ENCODE data around the gene TENT5C.
A peak's percentile ranks its signal among the peaks of the same experiment; 100 is the strongest.

Gene TENT5C

DNA sequence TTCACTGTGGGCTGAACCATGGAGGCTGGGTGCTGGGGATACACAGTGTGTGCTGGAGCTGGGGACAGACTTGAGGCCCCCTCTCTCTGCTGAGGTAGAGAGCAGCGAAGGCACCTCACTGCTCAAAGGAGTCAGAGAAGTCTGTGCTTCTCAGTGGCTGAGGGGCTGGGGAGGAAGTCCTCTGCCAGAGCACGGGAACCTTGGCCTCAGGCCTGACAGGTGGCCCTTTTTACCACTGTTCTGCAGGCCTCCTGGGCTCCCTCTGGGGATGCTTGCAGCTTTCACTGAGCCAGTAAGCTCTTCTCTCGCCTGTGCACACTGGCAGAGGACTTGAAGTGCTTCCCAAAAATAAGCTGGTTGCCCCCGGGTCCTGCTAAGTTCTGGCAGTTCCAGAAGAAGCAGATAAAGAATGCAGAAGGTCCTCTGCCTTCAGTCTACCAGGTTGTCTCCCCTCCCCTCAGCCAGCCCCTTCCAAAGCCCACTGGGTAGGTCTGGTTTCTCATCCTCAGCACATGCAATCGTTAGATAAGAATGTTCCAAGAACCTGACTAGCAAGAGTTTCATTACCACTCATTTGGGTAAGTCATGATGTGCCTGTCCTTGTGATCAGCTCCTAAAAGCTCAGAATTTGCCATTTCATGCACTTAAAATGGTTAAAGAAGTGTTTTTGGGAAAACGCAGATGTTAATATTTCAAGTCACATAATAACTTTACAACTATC is 53.9 kb downstream of the TENT5C start:
- no peak for DNase-seq

DNA sequence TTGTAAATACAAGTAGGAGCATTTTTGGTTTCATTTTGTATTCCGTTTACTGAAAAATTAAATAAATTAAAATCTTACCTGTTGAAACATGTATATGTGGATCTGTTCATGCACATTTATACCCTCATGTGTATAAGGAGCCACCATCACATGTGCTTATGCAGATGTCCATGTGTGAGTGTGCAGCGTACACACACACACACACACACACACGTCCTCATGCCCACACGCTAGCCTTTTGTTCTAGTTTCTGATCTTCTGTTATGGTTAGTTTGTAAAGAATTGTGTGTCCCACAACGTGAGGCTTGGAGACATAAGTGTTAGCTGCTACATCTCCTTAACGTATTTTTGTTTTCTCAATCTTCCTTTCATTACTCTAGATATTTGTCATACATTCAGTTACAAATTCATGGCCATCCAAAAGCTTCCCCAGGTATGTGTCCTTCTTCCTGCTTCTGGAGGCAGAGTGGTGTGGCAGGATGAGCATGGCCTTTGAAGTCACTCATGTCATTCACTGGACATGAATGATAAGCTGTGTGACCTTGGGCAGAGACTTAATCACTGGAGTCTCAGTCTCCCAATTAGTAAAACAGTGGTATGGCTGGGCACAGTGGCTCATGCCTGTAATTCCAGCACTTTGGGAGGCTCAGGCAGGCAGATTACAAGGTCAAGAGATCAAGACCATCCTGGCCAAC is 54.6 kb downstream of the TENT5C start:
- no peak for DNase-seq

GRCh38 chr1:117661027-117661426 is 55.2 kb downstream of the TENT5C start:
- no peak for DNase-seq

GRCh38 chr1:117662667-117663066 is 56.8 kb downstream of the TENT5C start:
- DNase-seq, result no peak

DNA sequence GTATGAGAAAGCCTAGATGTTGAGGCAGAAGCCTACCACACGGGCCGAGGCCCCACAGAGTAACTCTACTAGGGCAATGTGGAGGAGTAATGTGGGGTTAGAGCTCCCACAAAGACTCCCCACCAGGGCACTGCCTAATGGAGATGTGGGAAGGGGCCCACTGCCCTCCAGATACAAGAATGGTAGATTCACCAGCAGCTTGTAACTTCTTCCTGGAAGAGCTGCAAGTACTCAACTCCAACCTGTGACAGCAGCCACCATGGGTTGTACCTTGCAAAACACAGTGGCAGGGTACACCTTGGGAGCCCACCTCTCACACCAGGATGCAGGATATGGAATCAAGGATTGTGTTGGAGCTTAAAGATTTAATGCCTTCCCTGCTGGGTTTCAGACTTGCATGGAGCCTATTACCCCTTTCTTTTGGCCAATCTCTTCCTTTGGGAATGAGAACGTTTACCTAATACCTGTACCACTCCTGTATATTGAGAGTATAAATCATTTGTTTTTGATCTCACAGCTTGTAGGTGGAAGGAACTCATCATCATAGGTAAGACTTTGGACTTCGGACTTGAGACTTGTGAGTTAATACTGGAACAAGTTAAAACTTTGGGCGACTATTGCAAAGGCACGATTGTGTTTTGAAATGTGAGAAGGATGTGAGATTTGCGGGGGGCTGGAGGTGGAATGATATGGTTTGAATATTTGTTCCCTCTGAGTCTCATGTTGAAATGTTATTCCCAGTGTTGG is 57.5 kb downstream of the TENT5C start:
- no peak for DNase-seq

DNA sequence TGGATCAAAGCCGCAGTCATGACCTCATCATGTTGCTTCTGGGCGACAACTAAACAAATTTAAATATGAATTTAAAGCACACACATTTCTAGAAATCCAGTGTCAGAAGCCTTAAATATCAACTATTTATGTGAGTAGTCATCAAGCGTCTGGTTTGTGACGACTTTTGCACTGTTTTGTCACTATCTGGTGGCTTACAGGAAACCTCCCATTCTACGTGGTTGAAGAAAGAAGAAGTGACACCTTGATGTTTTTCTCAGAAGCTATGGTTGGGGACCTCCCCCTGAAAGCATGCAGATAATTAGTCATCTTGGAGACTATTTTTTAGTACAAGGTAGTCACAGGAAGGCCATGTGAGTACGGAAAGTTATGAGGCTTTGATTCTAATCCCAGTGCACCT is 58.5 kb downstream of the TENT5C start:
- DNase-seq, result no peak

DNA sequence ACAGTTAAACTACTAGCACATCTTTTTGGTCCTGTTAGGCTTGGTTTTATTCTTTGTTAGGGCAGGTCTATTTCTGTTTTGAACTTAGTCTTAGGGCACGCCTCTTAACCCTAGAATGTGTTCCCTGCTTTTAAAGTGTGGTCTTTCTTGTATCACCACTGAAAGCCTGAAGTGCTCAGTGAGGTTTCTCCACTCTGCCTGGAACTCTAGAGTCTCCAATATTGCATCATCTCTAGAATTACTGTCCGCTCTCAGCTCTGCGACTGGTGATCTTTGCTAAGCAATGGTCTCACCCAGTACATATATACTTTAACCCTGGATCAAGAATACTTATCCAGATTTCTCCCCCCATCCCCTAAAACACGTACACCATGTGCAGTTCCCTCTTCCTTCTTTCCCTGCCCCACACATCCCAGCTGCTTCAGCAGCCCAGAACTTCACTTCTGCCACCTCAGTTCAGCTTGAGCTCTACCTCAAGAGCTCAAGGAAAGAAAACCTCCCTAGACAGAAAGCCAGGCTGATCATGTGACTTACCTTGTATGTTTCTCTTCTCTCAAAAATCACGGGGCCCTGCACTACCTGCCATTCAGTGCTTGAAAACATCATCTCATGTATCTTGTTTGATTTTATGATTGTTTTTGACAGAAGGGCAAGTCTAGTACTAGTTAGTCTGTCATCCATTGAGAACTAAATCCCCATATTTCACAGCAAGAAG is 59.9 kb downstream of the TENT5C start:
- DNase-seq, result no peak

- DNase-seq, result no peak
Measured at GRCh38 chr1:117669572-117669971, 63.7 kb downstream of the TENT5C start.

DNA sequence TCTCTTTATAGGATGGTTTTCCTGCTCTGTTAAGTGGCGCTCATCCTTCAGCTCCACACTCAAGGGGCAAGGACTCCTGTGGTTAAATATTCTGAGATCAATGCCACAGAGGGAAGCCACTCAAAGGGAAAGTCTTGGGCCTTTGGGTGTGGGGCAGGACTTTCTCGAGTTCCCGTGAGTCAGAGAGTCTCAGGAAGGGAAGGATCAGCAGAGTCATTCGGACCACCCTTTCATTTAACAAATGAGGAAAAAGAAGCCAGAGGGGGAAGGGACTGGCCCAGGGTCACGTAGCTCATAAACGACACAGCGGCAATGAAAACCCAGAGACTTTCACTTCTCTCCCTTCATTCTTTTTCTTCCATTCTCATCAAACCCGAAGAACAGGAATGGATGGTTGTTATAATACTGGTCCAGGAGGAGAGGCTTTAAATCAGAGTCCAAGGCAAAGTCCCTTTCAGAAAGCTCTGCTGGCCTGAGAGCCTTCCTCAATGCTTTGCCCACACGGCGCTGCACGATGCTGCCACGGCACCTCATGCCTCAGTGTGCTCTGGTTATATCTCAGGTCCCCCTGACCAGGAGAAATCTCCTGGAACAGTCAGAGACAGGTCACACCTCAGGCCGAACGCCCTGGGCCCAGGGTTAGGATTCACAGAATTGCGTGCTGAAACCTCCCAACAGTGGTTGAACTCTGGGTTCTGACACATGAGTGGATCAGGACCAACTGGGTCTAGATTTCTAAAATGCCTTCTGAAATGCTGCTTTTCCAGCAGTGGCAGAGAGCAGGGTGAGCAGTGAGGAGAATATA is 65.3 kb downstream of the TENT5C start:
- peak; percentile 9 for DNase-seq

DNA sequence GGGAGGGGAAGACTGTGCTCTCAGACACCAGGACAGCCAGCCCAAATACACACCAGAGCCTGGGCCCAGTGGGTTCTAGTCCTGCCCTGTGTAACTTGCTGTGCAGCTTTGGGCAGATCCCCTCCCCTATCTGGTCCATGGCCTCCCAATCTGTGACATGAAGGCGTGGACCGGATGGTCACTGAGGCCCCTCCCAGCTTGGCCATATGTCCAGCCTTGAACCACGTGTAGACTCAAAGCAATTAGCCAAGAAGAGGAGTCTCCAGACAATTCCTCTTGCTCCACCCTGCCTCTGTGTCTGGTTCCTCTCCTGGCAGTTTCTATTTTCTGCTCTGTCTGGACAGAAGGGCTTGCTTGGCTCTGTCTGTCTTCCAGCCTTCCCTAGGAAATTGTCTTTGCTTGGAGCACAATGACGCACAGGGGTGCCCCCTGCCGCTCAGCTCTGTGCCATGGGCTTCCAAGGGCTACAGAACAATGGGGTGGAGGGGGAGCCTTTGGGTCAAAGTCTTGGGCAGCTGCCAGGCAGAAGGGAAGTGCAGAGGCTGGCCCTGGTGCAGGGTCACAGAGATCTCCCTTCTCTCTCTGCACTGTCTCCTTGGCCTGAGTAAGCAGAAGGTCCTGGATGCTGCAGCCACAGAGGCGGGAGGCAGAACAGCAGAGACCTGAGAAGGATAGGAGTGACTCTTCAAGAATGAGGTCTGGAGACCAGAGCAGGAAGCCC is 66.1 kb downstream of the TENT5C start:
- no peak for DNase-seq

- no peak for DNase-seq
Measured at GRCh38 chr1:117672756-117673155, 66.9 kb downstream of the TENT5C start.

- DNase-seq, result peak; percentile 65
Measured at GRCh38 chr1:117673405-117673804, 67.6 kb downstream of the TENT5C start.

DNA sequence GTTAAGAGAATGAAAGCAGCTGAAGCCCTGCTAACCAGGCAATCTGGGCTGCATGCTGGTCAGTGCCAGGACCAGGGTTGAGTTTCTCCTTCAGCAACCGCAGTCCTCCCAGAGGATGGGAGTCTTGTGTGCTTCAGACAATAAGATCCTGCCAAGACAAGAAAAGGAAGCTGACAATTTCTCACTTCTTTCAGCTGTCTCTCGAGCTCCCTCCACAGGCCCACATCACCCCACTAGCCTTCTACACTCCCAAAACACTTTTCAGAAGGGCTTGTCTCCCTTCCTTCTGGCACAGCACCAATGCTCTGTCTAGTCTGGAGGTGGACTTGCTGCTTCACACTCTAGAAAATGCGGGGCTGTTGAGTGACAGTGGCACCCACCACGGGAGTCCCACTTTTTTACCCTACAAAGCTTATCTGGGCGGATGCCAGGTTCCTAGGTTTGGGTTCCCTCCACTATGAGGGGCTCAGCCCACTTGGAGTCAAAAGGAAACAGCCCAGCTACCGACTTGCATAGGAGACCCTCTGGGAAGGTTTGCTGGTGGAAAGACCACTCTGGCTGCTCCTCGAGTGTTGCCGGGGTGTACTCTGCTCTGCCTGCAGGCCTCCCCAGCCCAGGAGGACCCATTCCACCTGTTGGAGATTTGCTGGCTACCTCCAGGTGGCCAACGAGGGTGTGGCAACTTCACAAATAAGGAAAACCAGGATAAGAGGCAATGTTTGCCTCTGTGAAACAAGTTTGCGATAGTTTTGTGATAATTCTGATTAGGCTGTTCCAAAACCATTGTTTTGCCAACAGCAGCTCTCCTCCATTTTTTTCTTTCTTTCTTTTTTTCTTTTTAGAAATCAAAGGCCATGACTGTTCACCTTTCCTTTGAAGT is 68.9 kb downstream of the TENT5C start:
- DNase-seq, result peak; percentile 26

GRCh38 chr1:117675907-117676430 is 70.1 kb downstream of the TENT5C start:
- DNase-seq, result no peak

- DNase-seq, result no peak
Measured at GRCh38 chr1:117676615-117677130, 70.8 kb downstream of the TENT5C start.
